ENCODE measurements around the gene RGS12. TPM values are rescaled to one million over a fixed set of nuclear protein-coding genes. Genes with fewer than 3 reads are reported as not detected.

RGS12 gene
- total RNA-seq, 1 experiment from 2014 or later: 23.1 TPM

DNA sequence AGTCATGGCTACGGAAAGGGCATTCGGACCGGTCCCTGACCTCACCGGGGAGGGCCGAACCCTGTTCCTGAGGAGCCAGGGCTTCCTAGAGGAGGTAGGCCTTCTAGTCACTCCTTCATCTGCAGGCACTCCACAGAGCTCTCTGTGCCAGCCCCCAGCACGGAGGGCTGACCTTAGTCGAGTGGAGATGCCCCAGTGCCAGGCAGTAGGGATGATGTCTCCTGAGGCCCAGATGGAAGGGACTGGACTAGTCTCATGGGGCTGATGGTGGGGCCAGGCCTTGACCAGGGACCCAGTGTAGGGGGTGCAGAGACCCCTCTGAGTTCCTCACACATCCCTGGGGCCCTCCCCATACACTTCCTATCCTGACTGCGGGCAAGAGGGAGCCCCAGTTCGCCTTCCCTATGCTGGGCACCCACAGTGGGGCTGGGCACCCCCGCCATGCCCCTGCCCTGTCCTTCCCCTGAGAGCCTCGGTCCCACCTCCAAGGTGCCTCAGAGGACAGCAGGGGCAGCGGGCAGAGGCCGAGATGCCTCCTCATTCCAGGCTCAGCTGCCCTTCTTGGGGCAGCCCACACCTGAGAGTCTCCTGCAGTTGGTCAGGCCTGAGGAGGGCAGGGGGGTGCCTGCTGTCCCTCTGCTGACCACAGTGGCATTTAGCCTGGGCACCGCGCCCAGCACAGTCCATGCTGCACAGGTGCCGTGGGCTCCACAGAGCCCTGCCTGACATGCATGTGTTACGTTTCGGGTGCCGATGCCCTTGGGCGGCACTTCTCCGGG lies 45.2 kb upstream of the RGS12 start:
- H3K27me3 ChIP-seq (replicated peaks; ENCODE audit: control insufficient read depth, insufficient read depth, low read length): no peaks in the 10 kb centered on the region
- Mint-ChIP-seq H3K36me3 (ENCODE audit: insufficient read depth, unreplicated experiment) (peaks cover 5% of the 10 kb centered on the region), H3K4me3 (ENCODE audit: unreplicated experiment) (no peak overlapping the region), H3K27me3 (ENCODE audit: insufficient read depth, unreplicated experiment) (no peaks in the 10 kb centered on the region), H3K27ac (ENCODE audit: unreplicated experiment) (no peak overlapping the region), H3K9me3 (ENCODE audit: unreplicated experiment) (no peaks in the 10 kb centered on the region), H3K4me1 (ENCODE audit: low read depth, unreplicated experiment) (no peaks in the 10 kb centered on the region)
- TF ChIP-seq, protein P1, sequence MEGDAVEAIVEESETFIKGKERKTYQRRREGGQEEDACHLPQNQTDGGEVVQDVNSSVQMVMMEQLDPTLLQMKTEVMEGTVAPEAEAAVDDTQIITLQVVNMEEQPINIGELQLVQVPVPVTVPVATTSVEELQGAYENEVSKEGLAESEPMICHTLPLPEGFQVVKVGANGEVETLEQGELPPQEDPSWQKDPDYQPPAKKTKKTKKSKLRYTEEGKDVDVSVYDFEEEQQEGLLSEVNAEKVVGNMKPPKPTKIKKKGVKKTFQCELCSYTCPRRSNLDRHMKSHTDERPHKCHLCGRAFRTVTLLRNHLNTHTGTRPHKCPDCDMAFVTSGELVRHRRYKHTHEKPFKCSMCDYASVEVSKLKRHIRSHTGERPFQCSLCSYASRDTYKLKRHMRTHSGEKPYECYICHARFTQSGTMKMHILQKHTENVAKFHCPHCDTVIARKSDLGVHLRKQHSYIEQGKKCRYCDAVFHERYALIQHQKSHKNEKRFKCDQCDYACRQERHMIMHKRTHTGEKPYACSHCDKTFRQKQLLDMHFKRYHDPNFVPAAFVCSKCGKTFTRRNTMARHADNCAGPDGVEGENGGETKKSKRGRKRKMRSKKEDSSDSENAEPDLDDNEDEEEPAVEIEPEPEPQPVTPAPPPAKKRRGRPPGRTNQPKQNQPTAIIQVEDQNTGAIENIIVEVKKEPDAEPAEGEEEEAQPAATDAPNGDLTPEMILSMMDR (IDR thresholded peaks at IDR 0.05; ENCODE audit: insufficient read depth in 1 of 2, low read depth in 1 of 2, low read length in 1 of 2, severe bottlenecking in 1 of 2, unreplicated experiment in 1 of 2): no peak
- no peaks in the 10 kb centered on the region for H3K4me1 ChIP-seq
- intact Hi-C loops (cut with micrococcal nuclease; ENCODE audit: unreplicated experiment): no loop called here
- ChIA-PET POLR2A (no interaction called here), CTCF (interaction anchor here (0.5 kb wide), 1 partner anchor 227 kb away, joined by 4 read pairs; no protein-coding TSS in a partner anchor)
- no peaks in the 10 kb centered on the region for H3K36me3 ChIP-seq (ENCODE audit: control insufficient read depth, insufficient read depth, low read length)
- H3K9me3 ChIP-seq: no peaks in the 10 kb centered on the region
- no peak overlapping the region for H3K4me3 ChIP-seq (ENCODE audit: low read depth, low read length)
- BruUV-seq (replicated peaks): no TSS peak
- DNase-seq: no peak

DNA sequence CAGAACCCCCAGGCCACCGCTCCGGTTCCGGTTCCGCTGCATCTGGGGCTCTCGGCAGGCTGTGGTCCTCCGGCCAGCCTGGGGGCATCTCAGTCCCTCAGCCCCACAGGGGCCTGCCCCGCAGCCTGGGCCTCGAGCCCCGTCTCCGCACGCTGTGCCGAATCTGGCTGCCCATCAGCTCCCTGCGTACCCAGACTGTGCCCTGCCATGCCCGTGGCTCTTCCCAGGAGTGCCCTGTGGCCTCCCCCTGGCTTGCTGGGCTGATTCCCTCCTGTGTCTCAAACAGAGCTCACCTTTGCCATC lies 44.7 kb upstream of the RGS12 start:
- Histone ChIP-seq H3K9me3 (no peaks in the 10 kb centered on the region), H3K4me3 (ENCODE audit: low read depth, low read length) (no peak overlapping the region), H3K4me1 (no peaks in the 10 kb centered on the region), H3K36me3 (ENCODE audit: control insufficient read depth, insufficient read depth, low read length) (no peaks in the 10 kb centered on the region), H3K27me3 (replicated peaks; ENCODE audit: control insufficient read depth, insufficient read depth, low read length) (no peaks in the 10 kb centered on the region)
- no peaks in the 10 kb centered on the region for H3K4me1 Mint-ChIP-seq (ENCODE audit: low read depth, unreplicated experiment)
- CTCF ChIA-PET: no interaction called here
- POLR2A ChIA-PET: no interaction called here
- BruUV-seq (replicated peaks): no TSS peak
- H3K36me3 Mint-ChIP-seq (ENCODE audit: insufficient read depth, unreplicated experiment): peaks cover 5% of the 10 kb centered on the region
- TF ChIP-seq, protein P1 (IDR thresholded peaks at IDR 0.05; ENCODE audit: insufficient read depth in 1 of 2, low read depth in 1 of 2, low read length in 1 of 2, severe bottlenecking in 1 of 2, unreplicated experiment in 1 of 2): no peak
- no peaks in the 10 kb centered on the region for H3K27me3 Mint-ChIP-seq (ENCODE audit: insufficient read depth, unreplicated experiment)
- intact Hi-C loops (cut with micrococcal nuclease; ENCODE audit: unreplicated experiment): no loop called here
- H3K9me3 Mint-ChIP-seq (ENCODE audit: unreplicated experiment): no peaks in the 10 kb centered on the region
- no peak overlapping the region for H3K4me3 Mint-ChIP-seq (ENCODE audit: unreplicated experiment)
- no peak overlapping the region for H3K27ac Mint-ChIP-seq (ENCODE audit: unreplicated experiment)
- DNase-seq: no peak

DNA sequence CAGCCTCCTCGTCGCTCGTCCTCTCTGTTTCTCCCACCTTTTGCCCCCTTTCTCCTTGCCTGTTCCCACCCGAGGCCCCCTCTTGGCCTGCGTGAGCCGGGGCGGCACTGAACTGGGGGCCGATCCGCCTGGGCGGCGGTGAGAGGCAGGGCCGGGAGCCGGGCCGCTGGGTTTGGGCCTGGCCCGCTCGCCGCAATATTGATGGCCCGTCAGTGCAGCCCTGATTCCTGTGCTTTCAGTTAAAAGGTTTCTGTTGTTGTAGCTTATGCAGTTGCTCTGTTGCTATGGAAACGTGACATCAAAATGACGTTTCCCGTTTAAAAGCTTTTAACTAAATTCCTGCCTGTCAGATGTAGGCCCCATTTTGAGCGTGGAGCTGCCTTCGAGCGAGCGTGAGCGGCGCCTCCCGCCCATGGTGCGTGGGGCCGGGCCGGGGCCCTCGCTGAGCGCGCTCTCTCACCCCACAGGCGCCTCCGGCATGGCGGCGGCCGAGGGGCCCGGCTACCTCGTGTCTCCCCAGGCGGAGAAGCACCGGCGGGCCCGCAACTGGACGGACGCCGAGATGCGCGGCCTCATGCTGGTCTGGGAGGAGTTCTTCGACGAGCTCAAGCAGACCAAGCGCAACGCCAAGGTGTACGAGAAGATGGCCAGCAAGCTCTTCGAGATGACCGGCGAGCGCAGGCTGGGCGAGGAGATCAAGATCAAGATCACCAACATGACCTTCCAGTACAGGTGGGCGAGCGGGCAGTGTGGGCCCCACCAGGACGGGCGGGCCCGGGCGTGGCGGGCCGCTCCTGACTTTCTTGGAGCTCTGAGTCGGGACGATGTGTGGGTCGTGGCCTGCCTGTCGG lies 43.8 kb upstream of the RGS12 start, which contains the start of gene MSANTD1:
MSANTD1 (plus strand) TSS at position 349 of the 851 bp plus-strand sequence; CDS start at position 413, 64 bp downstream.
- no peak within 1 kb of the TSS for H3K4me3 Mint-ChIP-seq (ENCODE audit: unreplicated experiment)
- intact Hi-C loops (cut with micrococcal nuclease; ENCODE audit: unreplicated experiment): no loop called here
- H3K9me3 Mint-ChIP-seq (ENCODE audit: unreplicated experiment): no peaks in the 10 kb centered on the region
- H3K27me3 Mint-ChIP-seq (ENCODE audit: insufficient read depth, unreplicated experiment): no peaks in the 10 kb centered on the region
- ChIA-PET CTCF (no interaction called here), POLR2A (no interaction called here)
- Histone ChIP-seq H3K4me1 (no peaks in the 10 kb centered on the region), H3K4me3 (ENCODE audit: low read depth, low read length) (no peak within 1 kb of the TSS), H3K9me3 (no peaks in the 10 kb centered on the region), H3K36me3 (ENCODE audit: control insufficient read depth, insufficient read depth, low read length) (no peaks in the 10 kb centered on the region), H3K27me3 (replicated peaks; ENCODE audit: control insufficient read depth, insufficient read depth, low read length) (no peaks in the 10 kb centered on the region)
- no peaks in the 10 kb centered on the region for H3K4me1 Mint-ChIP-seq (ENCODE audit: low read depth, unreplicated experiment)
- TF ChIP-seq, protein P1 (IDR thresholded peaks at IDR 0.05; ENCODE audit: insufficient read depth in 1 of 2, low read depth in 1 of 2, low read length in 1 of 2, severe bottlenecking in 1 of 2, unreplicated experiment in 1 of 2): no peak
- BruUV-seq (replicated peaks): no TSS peak
- DNase-seq: no peak
- peak within 1 kb of the TSS; percentile 55 for H3K27ac Mint-ChIP-seq (ENCODE audit: unreplicated experiment)
- no peaks in the 10 kb centered on the region for H3K36me3 Mint-ChIP-seq (ENCODE audit: insufficient read depth, unreplicated experiment)

All from Caco-2 (cell line).